OCI-LY7 (cell line): ENCODE measurements around the gene SYDE2. TPM values are rescaled to one million over a fixed set of nuclear protein-coding genes. Genes with fewer than 3 reads are reported as not detected.

ENCODE experiments used
- BruUV-seq: library from RNA; stranded (reverse); fragments of 400-500 nt; replicated peaks from 2 replicates; lab custom pipeline; 2021; lab: Mats Ljungman, UMichigan
- CTCF ChIA-PET: fragments of 300-600 bp; sonication (Branson Sonifier 250); formaldehyde crosslinking; loops from one replicate; lab custom pipeline; 2022; ENCODE audit warnings: antibody characterized with exemption; ENCODE audit not compliant: unreplicated experiment; lab: Charles Lee
- POLR2A ChIA-PET: fragments of 300-600 bp; sonication (Branson Sonifier 250); formaldehyde crosslinking; loops from one replicate; lab custom pipeline; 2022; ENCODE audit warnings: antibody characterized with exemption; lab: Charles Lee
- DNase-seq: peaks from one replicate; pipeline ENCODE4 v3.0.0-alpha.2; 2015; ENCODE audit warnings: low spot score
- H2AFZ ChIP-seq: fragments of 200-600 bp; sonication (generic), shearing (Covaris generic); 2 replicates; pipeline ENCODE4 v1.6.1; 2014; ENCODE audit warnings: mild to moderate bottlenecking, antibody characterized with exemption, low read length, moderate library complexity
- H3K27ac ChIP-seq: fragments of 200-600 bp; sonication (generic); 2 replicates; pipeline ENCODE4 v1.5.1; 2014; ENCODE audit warnings: mixed run types, low read depth, mild to moderate bottlenecking, moderate library complexity, low read length, inconsistent platforms; ENCODE audit not compliant: poor library complexity, severe bottlenecking
- H3K36me3 ChIP-seq: fragments of 200-600 bp; sonication (generic); 2 replicates; pipeline ENCODE4 v1.6.1; 2014; ENCODE audit warnings: mild to moderate bottlenecking, antibody characterized with exemption, low read length, moderate library complexity, mixed read lengths; ENCODE audit not compliant: insufficient read depth
- H3K4me1 ChIP-seq: fragments of 200-600 bp; sonication (generic); 2 replicates; pipeline ENCODE4 v1.5.1; 2014; ENCODE audit warnings: mild to moderate bottlenecking, low read length; ENCODE audit not compliant: insufficient read depth, poor library complexity, severe bottlenecking
- H3K4me2 ChIP-seq: fragments of 200-600 bp; sonication (generic); 2 replicates; pipeline ENCODE4 v1.6.1; 2014; ENCODE audit warnings: mild to moderate bottlenecking, low read length
- H3K4me3 ChIP-seq: fragments of 200-600 bp; sonication (generic); 2 replicates; pipeline ENCODE4 v1.5.1; 2014; ENCODE audit warnings: mild to moderate bottlenecking, low read depth, low read length; ENCODE audit not compliant: poor library complexity, severe bottlenecking
- H3K79me2 ChIP-seq: fragments of 200-600 bp; sonication (generic); 2 replicates; pipeline ENCODE4 v1.6.1; 2016; ENCODE audit warnings: low read depth, mild to moderate bottlenecking, low read length, moderate library complexity, mixed read lengths; ENCODE audit not compliant: insufficient read depth
- H3K9me2 ChIP-seq: fragments of 200-600 bp; sonication (generic); 2 replicates; pipeline ENCODE4 v1.6.1; 2016; ENCODE audit warnings: mild to moderate bottlenecking, low read length, mixed read lengths; ENCODE audit not compliant: insufficient read depth
- H3K9me3 ChIP-seq: fragments of 200-600 bp; sonication (generic); 2 replicates; pipeline ENCODE4 v1.6.1; 2014; ENCODE audit warnings: mild to moderate bottlenecking, mixed run types, low read length, mixed read lengths
- H4K20me1 ChIP-seq: fragments of 200-600 bp; sonication (generic); 2 replicates; pipeline ENCODE4 v1.6.1; 2014; ENCODE audit warnings: mild to moderate bottlenecking, antibody characterized with exemption, low read length, moderate library complexity, mixed read lengths; ENCODE audit not compliant: insufficient read depth
- CTCF ChIP-seq: fragments of 200-600 bp; sonication (generic); conservative IDR thresholded peaks from 2 replicates; pipeline ENCODE4 v1.5.1; 2014; ENCODE audit warnings: mild to moderate bottlenecking, antibody characterized with exemption, low read length, moderate library complexity, mixed read lengths
- EZH2phosphoT487 ChIP-seq: fragments of 200-600 bp; sonication (generic); IDR thresholded peaks from 2 replicates; pipeline ENCODE4 v1.6.1; 2018; ENCODE audit warnings: low read depth, borderline replicate concordance, mild to moderate bottlenecking, mixed run types, antibody characterized with exemption, low read length, moderate library complexity, mixed read lengths
- intact Hi-C: fragments of 100-400 bp; cut with micrococcal nuclease; formaldehyde crosslinking; loops from one replicate; pipeline ENCODE4 v1.10.0; 2022; ENCODE audit not compliant: unreplicated experiment
- total RNA-seq, 2 experiments: library from RNA; depleted of rRNA in 1 of 2; stranded (reverse); fragments of >200 nt in 1 of 2; shearing (Covaris generic) in 1 of 2; gene quantifications; 2 replicates each; pipeline ENCODE4 v1.2.3, GENCODE V29; 2014 to 2022

Gene SYDE2
- total RNA-seq, 2 experiments from 2014 or later, result not detected

- Histone ChIP-seq H3K36me3 (no peaks in the 10 kb centered on the region), H2AFZ (no peak overlapping the region), H3K4me2 (no peak overlapping the region), H3K79me2 (no peaks in the 10 kb centered on the region), H4K20me1 (no peaks in the 10 kb centered on the region), H3K4me1 (no peaks in the 10 kb centered on the region), H3K9me2 (no peaks in the 10 kb centered on the region), H3K27ac (no peak overlapping the region), H3K9me3 (no peaks in the 10 kb centered on the region), H3K4me3 (no peak overlapping the region)
- TF ChIP-seq CTCF (no peak), EZH2phosphoT487 (no peak)
- POLR2A ChIA-PET, result no interaction called here
- DNase-seq, result no peak
- no TSS peak for BruUV-seq
- CTCF ChIA-PET, result no interaction called here
- intact Hi-C loops, result no loop called here
Measured at GRCh38 chr1:85172684-85173337, 28.0 kb downstream of the SYDE2 start.

DNA sequence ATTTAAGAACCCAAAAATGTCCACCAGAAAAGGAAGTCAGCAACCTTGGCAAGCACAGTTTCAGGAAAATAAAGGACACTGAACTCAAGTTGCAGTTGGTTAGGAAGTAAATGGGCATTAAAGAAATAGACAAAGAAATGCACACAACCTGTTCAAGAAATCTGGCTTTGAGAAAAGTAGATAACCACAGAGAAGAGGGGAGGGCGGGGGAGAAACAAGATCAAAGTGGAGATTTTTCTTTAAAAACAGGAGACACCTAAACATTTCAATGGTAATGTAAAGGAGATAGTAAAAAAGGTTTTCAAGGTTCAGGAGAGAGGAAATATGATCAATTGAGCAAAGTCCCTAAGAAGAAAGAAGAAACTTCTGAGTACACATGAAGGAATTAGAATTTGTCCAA, 29.1 kb downstream of the SYDE2 start:
- Histone ChIP-seq H3K36me3 (no peaks in the 10 kb centered on the region), H4K20me1 (no peaks in the 10 kb centered on the region), H3K4me3 (no peak overlapping the region), H3K4me1 (no peaks in the 10 kb centered on the region), H3K9me3 (no peaks in the 10 kb centered on the region), H3K4me2 (no peak overlapping the region), H3K79me2 (no peaks in the 10 kb centered on the region), H3K9me2 (no peaks in the 10 kb centered on the region), H3K27ac (no peak overlapping the region), H2AFZ (no peak overlapping the region)
- no TSS peak for BruUV-seq
- TF ChIP-seq CTCF (no peak), EZH2phosphoT487 (no peak)
- intact Hi-C loops, result no loop called here
- ChIA-PET POLR2A (no interaction called here), CTCF (no interaction called here)
- no peak for DNase-seq

- no peaks in the 10 kb centered on the region for H3K9me3 ChIP-seq
- no peaks in the 10 kb centered on the region for H3K79me2 ChIP-seq
- TF ChIP-seq EZH2phosphoT487 (no peak), CTCF (no peak)
- ChIA-PET POLR2A (no interaction called here), CTCF (no interaction called here)
- no TSS peak for BruUV-seq
- no peaks in the 10 kb centered on the region for H3K4me1 ChIP-seq
- no peak overlapping the region for H3K4me2 ChIP-seq
- H4K20me1 ChIP-seq, result no peaks in the 10 kb centered on the region
- H3K36me3 ChIP-seq, result no peaks in the 10 kb centered on the region
- intact Hi-C loops, result no loop called here
- no peak overlapping the region for H3K4me3 ChIP-seq
- no peak for DNase-seq
- H3K27ac ChIP-seq, result no peak overlapping the region
- no peaks in the 10 kb centered on the region for H3K9me2 ChIP-seq
- no peak overlapping the region for H2AFZ ChIP-seq
Measured at GRCh38 chr1:85168884-85169283, 31.9 kb downstream of the SYDE2 start.
